Lower leg skin (tissue), 3 donors: ENCODE measurements around the gene SAE1.

ENCODE experiments used
- POLR2A ChIP-seq, 2 donors: fragments of 450-650 bp; IDR thresholded peaks; one replicate each; pipeline ENCODE4 v1.6.1; 2016 to 2017; ENCODE audit warnings: antibody characterized with exemption in 2 of 2, mild to moderate bottlenecking in 1 of 2, moderate library complexity in 1 of 2
- TF ChIP-seq, protein P1 (sequence below), 3 donors: fragments of 450-650 bp; IDR thresholded peaks; one replicate each; pipeline ENCODE4 v1.5.1; 2016; ENCODE audit warnings: antibody characterized with exemption in 3 of 3, mild to moderate bottlenecking in 3 of 3, moderate library complexity in 2 of 3

- TF ChIP-seq, protein P1, sequence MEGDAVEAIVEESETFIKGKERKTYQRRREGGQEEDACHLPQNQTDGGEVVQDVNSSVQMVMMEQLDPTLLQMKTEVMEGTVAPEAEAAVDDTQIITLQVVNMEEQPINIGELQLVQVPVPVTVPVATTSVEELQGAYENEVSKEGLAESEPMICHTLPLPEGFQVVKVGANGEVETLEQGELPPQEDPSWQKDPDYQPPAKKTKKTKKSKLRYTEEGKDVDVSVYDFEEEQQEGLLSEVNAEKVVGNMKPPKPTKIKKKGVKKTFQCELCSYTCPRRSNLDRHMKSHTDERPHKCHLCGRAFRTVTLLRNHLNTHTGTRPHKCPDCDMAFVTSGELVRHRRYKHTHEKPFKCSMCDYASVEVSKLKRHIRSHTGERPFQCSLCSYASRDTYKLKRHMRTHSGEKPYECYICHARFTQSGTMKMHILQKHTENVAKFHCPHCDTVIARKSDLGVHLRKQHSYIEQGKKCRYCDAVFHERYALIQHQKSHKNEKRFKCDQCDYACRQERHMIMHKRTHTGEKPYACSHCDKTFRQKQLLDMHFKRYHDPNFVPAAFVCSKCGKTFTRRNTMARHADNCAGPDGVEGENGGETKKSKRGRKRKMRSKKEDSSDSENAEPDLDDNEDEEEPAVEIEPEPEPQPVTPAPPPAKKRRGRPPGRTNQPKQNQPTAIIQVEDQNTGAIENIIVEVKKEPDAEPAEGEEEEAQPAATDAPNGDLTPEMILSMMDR (IDR thresholded peaks at IDR 0.05), result peak in 1 of 3 donors; percentile 49
- TF ChIP-seq POLR2A (IDR thresholded peaks at IDR 0.05), result no peak
These were observed 100.8 kb downstream of the SAE1 start for GRCh38 chr19:47231215-47232054.
